ENCODE results near the gene NINL. TPM values are rescaled to one million over a fixed set of nuclear protein-coding genes. Genes with fewer than 3 reads are reported as not detected.
"Not testable (repeated sequence)": the region's sequence is repeated elsewhere in the genome, so short reads cannot be mapped to it uniquely, and the experiment has no call there.

NINL gene
- 10 to 100 TPM in 1 of 2 donors, 1 to 10 TPM in 1; 9.1 to 16.7 TPM for total RNA-seq
- 10 to 100 TPM in 1 of 2 donors, 1 to 10 TPM in 1; 6.0 to 28.3 TPM for polyA plus RNA-seq
- long read RNA-seq, donor 1, partial matches to known transcripts = 8 of 21 reads
- long read RNA-seq, donor 1, other reads (novel, unspliced or antisense) = 12 of 21 reads
- long read RNA-seq, donor 2, partial matches to known transcripts = 5 of 16 reads
- long read RNA-seq, donor 2, other reads (novel, unspliced or antisense) = 11 of 16 reads

DNA sequence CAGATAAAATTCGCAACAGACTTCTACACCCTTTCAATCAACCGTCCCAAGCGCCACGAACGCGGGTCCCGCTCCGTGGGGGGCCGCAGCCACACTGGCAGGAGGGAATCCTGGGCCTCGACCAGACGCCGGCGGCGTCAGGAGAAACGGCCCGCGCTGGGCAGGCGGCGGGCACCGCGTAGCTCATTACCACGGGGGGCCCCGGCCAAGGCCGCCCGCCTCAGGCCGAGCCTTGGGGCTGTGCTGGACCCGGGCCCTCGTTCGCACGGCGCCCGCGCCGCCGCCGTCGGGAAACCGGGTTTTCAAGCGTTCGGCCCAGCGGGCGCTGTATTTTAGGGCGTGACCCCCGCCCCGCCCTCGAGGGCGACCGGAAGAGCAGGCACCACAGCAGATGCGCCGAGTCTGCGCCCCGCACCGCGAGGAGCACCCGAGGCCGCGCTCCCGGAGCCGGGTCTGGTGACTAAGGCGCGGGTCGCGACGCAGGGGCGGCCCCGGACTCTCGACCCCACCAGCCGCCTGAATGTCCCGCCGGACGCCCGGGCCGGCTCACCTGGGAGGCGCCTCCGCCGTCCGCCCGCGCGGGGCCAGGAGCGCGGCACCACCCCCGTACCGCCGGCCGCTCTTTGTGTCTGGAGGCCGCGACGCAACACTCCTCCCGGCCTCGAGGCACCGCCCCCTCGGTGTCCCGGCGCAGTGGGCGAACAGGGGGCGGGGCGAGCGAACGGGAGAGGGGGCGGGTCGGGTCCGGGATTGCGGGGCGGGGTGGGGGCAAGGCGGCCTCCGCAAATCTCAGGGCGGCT, at the start of gene NINL:
Gene NINL, minus strand, starts transcription at position 627 of the 800 bp plus-strand sequence. CDS start 58,944 bp downstream, outside the sequence.
- H3K27ac ChIP-seq (ENCODE audit: low read depth in 1 of 2, low read length in 2 of 2) = no peak within 1 kb of the TSS
- 0% methylated on average over 85 to 108 of the region's 108 CpGs for WGBS, 2 donors
- H3K4me1 ChIP-seq (ENCODE audit: control insufficient read depth in 1 of 2, insufficient read depth in 2 of 2, low read length in 2 of 2) = no peaks in the 10 kb centered on the region
- ATAC-seq (ENCODE audit: low FRiP score) (peak; percentile 88), DNase-seq (peak; percentile 74 to 90)
- intact Hi-C loops (cut with DNase I) = loop anchor here in 1 of 2 donors (5.0 kb wide), 2 partner anchors 37 to 58 kb away; partner anchors contain the start of gene NANP
- peak within 1 kb of the TSS; percentile 62 to 71 for H3K4me3 ChIP-seq (ENCODE audit: low read length in 2 of 2)
- no peaks in the 10 kb centered on the region for H3K9me3 ChIP-seq (ENCODE audit: control insufficient read depth, low read length)
- no peaks in the 10 kb centered on the region for H3K36me3 ChIP-seq (ENCODE audit: control insufficient read depth in 1 of 2, insufficient read depth in 2 of 2, low read length in 1 of 2)
- no peaks in the 10 kb centered on the region for H3K27me3 ChIP-seq (ENCODE audit: control insufficient read depth in 1 of 2, insufficient read depth in 2 of 2, low read length in 1 of 2)

DNA sequence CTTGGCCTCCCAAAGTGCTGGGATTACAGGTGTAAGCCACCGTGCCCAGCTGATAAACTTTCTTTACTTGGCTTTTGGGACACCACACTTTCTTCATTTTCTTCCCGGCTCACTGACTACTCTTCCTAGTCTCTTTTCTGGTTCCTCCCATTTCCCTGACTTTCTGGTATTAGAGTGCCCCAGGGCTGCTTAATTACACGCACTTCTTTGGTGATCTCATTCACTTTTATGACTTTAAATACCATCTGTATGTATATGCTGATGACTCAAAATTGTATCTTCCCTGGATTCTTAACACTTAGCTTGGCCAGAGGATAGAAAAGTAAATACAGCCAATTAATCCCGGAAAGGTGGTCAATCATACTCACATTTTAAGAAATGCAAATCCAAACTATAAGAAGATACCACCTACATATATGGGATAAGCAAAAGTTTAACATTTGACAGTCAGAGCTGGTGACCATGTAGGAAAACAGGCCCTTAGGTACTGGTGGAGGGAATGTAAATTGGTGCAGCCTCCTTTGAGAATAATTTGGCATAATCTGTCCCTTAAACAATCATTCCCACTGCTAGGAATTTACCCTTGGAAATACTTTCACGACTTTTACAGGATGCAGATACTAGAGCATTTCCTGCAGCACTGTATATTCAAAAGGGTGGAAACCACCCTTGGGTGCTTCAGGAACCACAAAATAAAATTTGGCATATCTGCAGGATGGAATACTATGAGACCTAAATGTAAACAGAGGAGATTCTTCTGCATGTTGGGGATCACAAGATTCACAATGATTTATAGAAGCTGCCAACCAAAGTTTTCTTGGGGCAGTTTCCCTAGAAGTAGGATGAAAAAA, 47.8 kb upstream of the NINL start:
- Histone ChIP-seq H3K36me3 (ENCODE audit: control insufficient read depth in 1 of 2, insufficient read depth in 2 of 2, low read length in 1 of 2) (peaks cover 0 to 2% of the 10 kb centered on the region in 2 donors), H3K27me3 (ENCODE audit: control insufficient read depth in 1 of 2, insufficient read depth in 2 of 2, low read length in 1 of 2) (no peaks in the 10 kb centered on the region), H3K9me3 (ENCODE audit: control insufficient read depth, low read length) (no peaks in the 10 kb centered on the region), H3K27ac (ENCODE audit: low read depth in 1 of 2, low read length in 2 of 2) (no peak overlapping the region), H3K4me1 (ENCODE audit: control insufficient read depth in 1 of 2, insufficient read depth in 2 of 2, low read length in 2 of 2) (no peaks in the 10 kb centered on the region), H3K4me3 (ENCODE audit: low read length in 2 of 2) (no peak overlapping the region)
- DNase-seq (no peak), ATAC-seq (ENCODE audit: low FRiP score) (no peak)
- WGBS, 2 donors = 58 to 84% methylated on average over 5 of the region's 5 CpGs
- intact Hi-C loops (cut with DNase I) = no loop called here

DNA sequence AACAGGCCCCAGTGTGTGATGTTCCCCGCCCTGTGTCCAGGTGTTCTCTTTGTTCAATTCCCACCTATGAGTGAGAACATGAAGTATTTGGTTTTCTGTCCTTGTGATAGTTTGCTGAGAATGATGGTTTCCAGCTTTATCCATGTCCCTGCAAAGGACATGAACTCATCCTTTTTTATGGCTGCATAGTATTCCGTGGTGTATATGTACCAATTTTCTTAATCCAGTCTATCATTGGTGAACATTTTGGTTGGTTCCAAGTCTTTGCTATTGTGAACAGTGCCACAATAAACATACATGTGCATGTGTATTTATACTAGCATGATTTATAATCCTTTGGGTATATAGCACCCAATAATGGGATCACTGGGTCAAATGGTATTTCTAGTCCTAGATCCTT, 45.3 kb upstream of the NINL start:
- H3K4me3 ChIP-seq (ENCODE audit: low read length in 2 of 2); ATAC-seq (ENCODE audit: low FRiP score); H3K9me3 ChIP-seq (ENCODE audit: control insufficient read depth, low read length); DNase-seq; H3K4me1 ChIP-seq (ENCODE audit: control insufficient read depth in 1 of 2, insufficient read depth in 2 of 2, low read length in 2 of 2); H3K36me3 ChIP-seq (ENCODE audit: control insufficient read depth in 1 of 2, insufficient read depth in 2 of 2, low read length in 1 of 2); H3K27ac ChIP-seq (ENCODE audit: low read depth in 1 of 2, low read length in 2 of 2); H3K27me3 ChIP-seq (ENCODE audit: control insufficient read depth in 1 of 2, insufficient read depth in 2 of 2, low read length in 1 of 2); intact Hi-C loops (cut with DNase I): not testable (repeated sequence)
- 95 to 96% methylated on average over 2 of the region's 2 CpGs for WGBS, 2 donors

DNA sequence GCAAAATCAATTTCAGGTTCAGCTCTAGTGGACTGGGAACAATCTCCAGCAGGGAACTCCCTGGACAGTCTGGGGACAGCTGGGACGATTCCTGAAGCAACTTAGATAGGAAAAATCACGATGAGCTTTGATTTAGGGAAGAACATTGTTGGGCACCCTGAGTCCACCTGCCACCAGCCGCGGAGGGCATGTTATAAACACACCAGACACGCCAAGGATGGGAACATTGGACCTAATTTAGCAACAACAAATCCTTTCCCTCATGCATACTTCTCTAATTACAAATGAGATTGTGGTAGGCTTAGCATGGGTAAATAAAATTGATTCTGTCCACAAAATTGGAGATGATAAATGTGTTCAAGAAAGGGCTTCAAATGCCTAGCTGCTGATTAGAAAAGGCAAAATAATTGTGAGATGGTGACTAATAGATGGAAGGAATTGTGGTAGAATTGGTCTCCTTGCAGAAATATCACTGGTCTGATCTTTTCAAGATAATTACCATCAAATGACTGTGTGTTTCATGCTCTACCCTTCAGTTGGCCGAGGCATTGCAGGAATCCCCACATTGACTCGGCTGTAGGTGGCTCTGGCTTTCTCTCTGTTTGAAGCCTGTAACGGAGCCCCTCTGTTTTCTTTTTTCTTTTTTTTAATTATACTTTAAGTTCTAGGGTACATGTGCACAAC, 44.6 kb upstream of the NINL start:
- no peaks in the 10 kb centered on the region for H3K4me1 ChIP-seq (ENCODE audit: control insufficient read depth in 1 of 2, insufficient read depth in 2 of 2, low read length in 2 of 2)
- ATAC-seq (ENCODE audit: low FRiP score) = no peak
- no peaks in the 10 kb centered on the region for H3K9me3 ChIP-seq (ENCODE audit: control insufficient read depth, low read length)
- H3K4me3 ChIP-seq (ENCODE audit: low read length in 2 of 2) = no peak overlapping the region
- no peaks in the 10 kb centered on the region for H3K27me3 ChIP-seq (ENCODE audit: control insufficient read depth in 1 of 2, insufficient read depth in 2 of 2, low read length in 1 of 2)
- no peak overlapping the region for H3K27ac ChIP-seq (ENCODE audit: low read depth in 1 of 2, low read length in 2 of 2)
- WGBS, 2 donors = 80 to 83% methylated on average over 8 of the region's 8 CpGs
- peaks cover 0 to 2% of the 10 kb centered on the region in 2 donors for H3K36me3 ChIP-seq (ENCODE audit: control insufficient read depth in 1 of 2, insufficient read depth in 2 of 2, low read length in 1 of 2)
- no peak for DNase-seq
- intact Hi-C loops (cut with DNase I) = no loop called here

DNA sequence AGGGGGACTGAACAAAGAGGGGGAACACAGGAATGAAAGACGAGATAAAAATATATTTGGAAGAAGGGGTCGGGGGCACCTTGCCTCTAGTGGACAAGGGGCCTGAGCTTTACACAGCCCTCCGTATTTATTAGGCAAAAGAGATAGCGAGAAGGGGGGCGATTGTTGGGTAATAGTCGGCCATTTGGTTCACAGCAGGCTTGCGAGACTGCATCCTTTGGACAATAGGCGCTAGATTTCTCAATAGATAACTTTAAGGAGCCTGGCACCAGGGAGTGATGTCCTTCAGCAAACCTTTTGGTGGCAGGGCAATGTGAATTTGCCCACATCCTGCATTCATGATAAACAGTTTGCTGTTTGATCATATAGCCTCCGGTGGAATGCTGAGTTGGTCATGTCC, 41.4 kb upstream of the NINL start:
- Histone ChIP-seq H3K27me3 (ENCODE audit: control insufficient read depth in 1 of 2, insufficient read depth in 2 of 2, low read length in 1 of 2) (no peaks in the 10 kb centered on the region), H3K36me3 (ENCODE audit: control insufficient read depth in 1 of 2, insufficient read depth in 2 of 2, low read length in 1 of 2) (no peaks in the 10 kb centered on the region), H3K4me1 (ENCODE audit: control insufficient read depth in 1 of 2, insufficient read depth in 2 of 2, low read length in 2 of 2) (no peaks in the 10 kb centered on the region), H3K9me3 (ENCODE audit: control insufficient read depth, low read length) (no peaks in the 10 kb centered on the region), H3K4me3 (ENCODE audit: low read length in 2 of 2) (no peak overlapping the region), H3K27ac (ENCODE audit: low read depth in 1 of 2, low read length in 2 of 2) (no peak overlapping the region)
- no peak for ATAC-seq (ENCODE audit: low FRiP score)
- intact Hi-C loops (cut with DNase I) = no loop called here
- no peak for DNase-seq
- 70 to 73% methylated on average over 9 of the region's 9 CpGs for WGBS, 2 donors

DNA sequence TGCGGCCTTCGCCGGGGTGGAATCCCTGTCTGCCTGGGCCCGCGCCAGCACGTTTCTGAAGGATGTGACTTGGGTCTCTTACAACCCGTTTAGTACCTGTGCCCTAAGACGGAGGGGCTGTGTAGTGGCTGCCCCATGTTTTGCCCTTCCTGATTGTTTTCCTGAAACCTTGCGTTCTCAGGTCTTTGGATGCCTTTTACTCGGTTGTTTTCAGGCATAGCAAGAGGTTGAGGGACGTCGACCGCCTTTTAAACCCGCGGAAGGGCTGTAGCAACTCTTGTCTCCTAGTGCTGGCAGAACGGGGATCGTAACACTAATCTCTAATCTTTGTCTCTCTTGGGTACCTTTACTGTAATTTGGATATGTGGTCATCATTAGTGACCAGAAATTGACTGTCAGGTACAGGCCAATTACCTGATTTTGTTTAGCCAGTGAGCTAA, 39.2 kb upstream of the NINL start:
- H3K4me3 ChIP-seq (ENCODE audit: low read length in 2 of 2) = peak overlapping the region; percentile 8 to 46
- intact Hi-C loops (cut with DNase I) = loop anchor here (5.0 kb wide), 4 partner anchors 37 to 117 kb away; partner anchors contain the start of genes NINL (in 1 of the 2) and ZNF337 (in 1 of the 2)
- H3K27me3 ChIP-seq (ENCODE audit: control insufficient read depth in 1 of 2, insufficient read depth in 2 of 2, low read length in 1 of 2) = no peaks in the 10 kb centered on the region
- no peak for ATAC-seq (ENCODE audit: low FRiP score)
- no peaks in the 10 kb centered on the region for H3K9me3 ChIP-seq (ENCODE audit: control insufficient read depth, low read length)
- 36 to 41% methylated on average over 17 of the region's 17 CpGs for WGBS, 2 donors
- H3K4me1 ChIP-seq (ENCODE audit: control insufficient read depth in 1 of 2, insufficient read depth in 2 of 2, low read length in 2 of 2) = no peaks in the 10 kb centered on the region
- no peaks in the 10 kb centered on the region for H3K36me3 ChIP-seq (ENCODE audit: control insufficient read depth in 1 of 2, insufficient read depth in 2 of 2, low read length in 1 of 2)
- no peak for DNase-seq
- H3K27ac ChIP-seq (ENCODE audit: low read depth in 1 of 2, low read length in 2 of 2) = peak overlapping the region in 1 of 2 donors; percentile 57

DNA sequence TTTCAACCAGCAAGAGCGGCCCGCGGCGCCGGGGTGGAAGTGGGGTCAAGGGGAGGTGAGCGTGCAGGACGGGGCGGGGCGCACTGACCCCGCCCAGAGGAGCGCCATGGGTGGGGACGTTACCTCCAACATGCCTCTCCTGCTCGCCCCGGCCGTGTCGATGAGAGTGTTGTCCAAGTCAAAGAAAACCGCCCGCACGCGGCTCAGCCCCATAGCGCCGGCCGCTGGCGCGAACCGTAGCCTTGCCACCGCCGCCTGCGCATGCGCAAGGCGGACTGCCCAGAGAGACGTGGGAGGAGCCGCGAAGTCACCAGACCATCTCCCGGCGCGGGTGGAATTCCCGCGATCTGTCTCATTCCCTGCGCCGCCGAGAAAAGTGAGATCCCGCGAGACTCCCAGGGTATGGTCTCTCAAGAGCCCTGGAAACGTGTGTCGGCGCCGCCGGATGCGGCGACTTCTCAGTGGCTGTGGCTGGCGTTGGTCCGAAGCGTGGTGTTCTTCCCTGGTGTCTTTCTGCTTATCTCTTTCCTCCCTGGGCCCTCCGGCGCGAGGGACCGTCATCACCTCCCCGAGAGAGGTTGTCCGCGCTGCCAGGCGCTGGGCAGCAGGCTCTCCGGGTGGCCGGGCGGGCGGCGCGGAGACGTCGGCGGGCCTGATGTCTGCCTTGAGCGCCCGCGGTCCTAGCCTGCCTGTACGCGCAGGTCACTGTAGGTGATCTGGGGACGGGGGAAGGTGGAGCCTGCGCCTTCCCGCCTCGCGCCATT, 38.6 kb upstream of the NINL start, which contains the start of gene NANP:
Gene NANP, minus strand, starts transcription at position 279 of the 764 bp plus-strand sequence. Its CDS starts 66 bp downstream, at position 213.
- WGBS, 2 donors = 1% methylated on average over 81 of the region's 81 CpGs
- Histone ChIP-seq H3K9me3 (ENCODE audit: control insufficient read depth, low read length) (no peaks in the 10 kb centered on the region), H3K36me3 (ENCODE audit: control insufficient read depth in 1 of 2, insufficient read depth in 2 of 2, low read length in 1 of 2) (no peaks in the 10 kb centered on the region), H3K4me1 (ENCODE audit: control insufficient read depth in 1 of 2, insufficient read depth in 2 of 2, low read length in 2 of 2) (no peaks in the 10 kb centered on the region), H3K27ac (ENCODE audit: low read depth in 1 of 2, low read length in 2 of 2) (peak within 1 kb of the TSS in 1 of 2 donors; percentile 68), H3K4me3 (ENCODE audit: low read length in 2 of 2) (peak within 1 kb of the TSS; percentile 81 to 82), H3K27me3 (ENCODE audit: control insufficient read depth in 1 of 2, insufficient read depth in 2 of 2, low read length in 1 of 2) (no peaks in the 10 kb centered on the region)
- peak; percentile 97 for ATAC-seq (ENCODE audit: low FRiP score)
- intact Hi-C loops (cut with DNase I) = loop anchor here (5.0 kb wide), 4 partner anchors 37 to 117 kb away; partner anchors contain the start of genes NINL (in 1 of the 2) and ZNF337 (in 1 of the 2)
- DNase-seq = peak; percentile 98
